HCT116 (cell line): ENCODE measurements around the gene GTF2IRD1.

Experiments
- CEBPB ChIP-seq: IDR thresholded peaks from 2 replicates; pipeline ENCODE4 v1.6.1; 2012; ENCODE audit warnings: low read depth
- EGR1 ChIP-seq: IDR thresholded peaks from 2 replicates; pipeline ENCODE4 v1.6.1; 2012; ENCODE audit warnings: low read depth
- ELF1 ChIP-seq: IDR thresholded peaks from 2 replicates; pipeline ENCODE4 v1.6.1; 2012; ENCODE audit warnings: low read depth, borderline replicate concordance
- EZH2 ChIP-seq: fragments of 200-600 bp; sonication (generic); IDR thresholded peaks from 2 replicates; pipeline ENCODE4 v1.6.1; 2017; ENCODE audit warnings: antibody characterized with exemption, mixed run types
- FOSL1 ChIP-seq: IDR thresholded peaks from 2 replicates; pipeline ENCODE4 v1.6.1; 2012; ENCODE audit warnings: low read depth
- POLR2A ChIP-seq: IDR thresholded peaks from 2 replicates; pipeline ENCODE4 v1.7.0; 2011; ENCODE audit warnings: borderline replicate concordance; ENCODE audit not compliant: insufficient read depth, insufficient read length; ENCODE audit errors: extremely low read depth
- POLR2AphosphoS5 ChIP-seq: IDR thresholded peaks from 2 replicates; pipeline ENCODE4 v1.6.1; 2011; ENCODE audit warnings: mild to moderate bottlenecking, low read depth, low read length, moderate library complexity
- RAD21 ChIP-seq: IDR thresholded peaks from 2 replicates; pipeline ENCODE4 v1.6.1; 2012; ENCODE audit warnings: low read depth, mild to moderate bottlenecking
- YY1 ChIP-seq: IDR thresholded peaks from 2 replicates; pipeline ENCODE4 v1.6.1; 2011; ENCODE audit warnings: low read length, low read depth, moderate library complexity, mild to moderate bottlenecking; ENCODE audit not compliant: insufficient replicate concordance; ENCODE audit errors: extremely low read depth
- ZNF274 ChIP-seq: fragments of 200-500 bp; sonication (Bioruptor generic); IDR thresholded peaks from 2 replicates; pipeline ENCODE4 v1.6.1; 2014; ENCODE audit warnings: mild to moderate bottlenecking, low read depth, low read length, inconsistent platforms
- TF ChIP-seq, protein P1 (sequence below), 3 experiments: fragments of 200-600 bp in 1 of 3; sonication (generic) in 1 of 3; IDR thresholded peaks in 2 of 3; conservative IDR thresholded peaks in 1 of 3; 2 replicates each; pipeline ENCODE4 v1.5.1; 2012 to 2017; ENCODE audit warnings: low read depth in 2 of 3, low read length in 2 of 3, antibody characterized with exemption in 1 of 3, borderline replicate concordance in 1 of 3, control low read depth in 1 of 3, mild to moderate bottlenecking in 1 of 3, mixed read lengths in 1 of 3, mixed run types in 1 of 3, moderate library complexity in 1 of 3; ENCODE audit not compliant: insufficient read depth in 1 of 3
- TF ChIP-seq, protein P2 (sequence below): IDR thresholded peaks from 2 replicates; pipeline ENCODE4 v1.6.1; 2012
- TF ChIP-seq, protein P3 (sequence below): IDR thresholded peaks from 2 replicates; pipeline ENCODE4 v1.6.1; 2012; ENCODE audit warnings: low read depth

DNA sequence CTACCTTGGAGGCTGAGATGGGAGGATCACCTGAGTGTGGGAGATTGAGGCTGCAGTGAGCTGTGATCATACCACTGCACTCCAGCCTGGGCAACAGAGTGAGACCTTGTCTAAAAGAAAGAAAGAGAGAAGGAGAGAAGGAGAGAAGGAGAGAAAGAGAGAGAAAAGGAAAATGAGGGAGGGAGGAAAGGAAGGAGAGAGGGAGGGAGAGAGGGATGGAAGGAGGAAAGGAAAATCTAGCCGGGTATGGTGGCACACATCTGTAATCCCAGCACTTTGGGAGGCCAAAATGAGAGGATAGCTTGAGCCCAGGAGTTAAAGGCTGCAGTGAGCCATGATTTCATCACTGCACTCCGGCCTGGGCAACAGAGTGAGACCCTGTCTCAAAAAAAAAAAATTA, 42.9 kb upstream of the GTF2IRD1 start:
- TF ChIP-seq FOSL1 (no peak), POLR2A (no peak), ZNF274 (no peak), POLR2AphosphoS5 (no peak), CEBPB (no peak), EZH2 (no peak), ELF1 (no peak), YY1 (no peak), RAD21 (no peak), EGR1 (no peak)
- TF ChIP-seq, protein P1, sequence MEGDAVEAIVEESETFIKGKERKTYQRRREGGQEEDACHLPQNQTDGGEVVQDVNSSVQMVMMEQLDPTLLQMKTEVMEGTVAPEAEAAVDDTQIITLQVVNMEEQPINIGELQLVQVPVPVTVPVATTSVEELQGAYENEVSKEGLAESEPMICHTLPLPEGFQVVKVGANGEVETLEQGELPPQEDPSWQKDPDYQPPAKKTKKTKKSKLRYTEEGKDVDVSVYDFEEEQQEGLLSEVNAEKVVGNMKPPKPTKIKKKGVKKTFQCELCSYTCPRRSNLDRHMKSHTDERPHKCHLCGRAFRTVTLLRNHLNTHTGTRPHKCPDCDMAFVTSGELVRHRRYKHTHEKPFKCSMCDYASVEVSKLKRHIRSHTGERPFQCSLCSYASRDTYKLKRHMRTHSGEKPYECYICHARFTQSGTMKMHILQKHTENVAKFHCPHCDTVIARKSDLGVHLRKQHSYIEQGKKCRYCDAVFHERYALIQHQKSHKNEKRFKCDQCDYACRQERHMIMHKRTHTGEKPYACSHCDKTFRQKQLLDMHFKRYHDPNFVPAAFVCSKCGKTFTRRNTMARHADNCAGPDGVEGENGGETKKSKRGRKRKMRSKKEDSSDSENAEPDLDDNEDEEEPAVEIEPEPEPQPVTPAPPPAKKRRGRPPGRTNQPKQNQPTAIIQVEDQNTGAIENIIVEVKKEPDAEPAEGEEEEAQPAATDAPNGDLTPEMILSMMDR (IDR thresholded peaks at IDR 0.05 in 2 of 3, conservative IDR thresholded peaks at IDR 0.05 in 1 of 3; ENCODE audit: borderline replicate concordance in 1 of 3, insufficient read depth in 1 of 3, low read depth in 2 of 3, low read length in 2 of 3): no peak
- TF ChIP-seq, protein P2, sequence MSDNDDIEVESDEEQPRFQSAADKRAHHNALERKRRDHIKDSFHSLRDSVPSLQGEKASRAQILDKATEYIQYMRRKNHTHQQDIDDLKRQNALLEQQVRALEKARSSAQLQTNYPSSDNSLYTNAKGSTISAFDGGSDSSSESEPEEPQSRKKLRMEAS: no peak
- TF ChIP-seq, protein P3, sequence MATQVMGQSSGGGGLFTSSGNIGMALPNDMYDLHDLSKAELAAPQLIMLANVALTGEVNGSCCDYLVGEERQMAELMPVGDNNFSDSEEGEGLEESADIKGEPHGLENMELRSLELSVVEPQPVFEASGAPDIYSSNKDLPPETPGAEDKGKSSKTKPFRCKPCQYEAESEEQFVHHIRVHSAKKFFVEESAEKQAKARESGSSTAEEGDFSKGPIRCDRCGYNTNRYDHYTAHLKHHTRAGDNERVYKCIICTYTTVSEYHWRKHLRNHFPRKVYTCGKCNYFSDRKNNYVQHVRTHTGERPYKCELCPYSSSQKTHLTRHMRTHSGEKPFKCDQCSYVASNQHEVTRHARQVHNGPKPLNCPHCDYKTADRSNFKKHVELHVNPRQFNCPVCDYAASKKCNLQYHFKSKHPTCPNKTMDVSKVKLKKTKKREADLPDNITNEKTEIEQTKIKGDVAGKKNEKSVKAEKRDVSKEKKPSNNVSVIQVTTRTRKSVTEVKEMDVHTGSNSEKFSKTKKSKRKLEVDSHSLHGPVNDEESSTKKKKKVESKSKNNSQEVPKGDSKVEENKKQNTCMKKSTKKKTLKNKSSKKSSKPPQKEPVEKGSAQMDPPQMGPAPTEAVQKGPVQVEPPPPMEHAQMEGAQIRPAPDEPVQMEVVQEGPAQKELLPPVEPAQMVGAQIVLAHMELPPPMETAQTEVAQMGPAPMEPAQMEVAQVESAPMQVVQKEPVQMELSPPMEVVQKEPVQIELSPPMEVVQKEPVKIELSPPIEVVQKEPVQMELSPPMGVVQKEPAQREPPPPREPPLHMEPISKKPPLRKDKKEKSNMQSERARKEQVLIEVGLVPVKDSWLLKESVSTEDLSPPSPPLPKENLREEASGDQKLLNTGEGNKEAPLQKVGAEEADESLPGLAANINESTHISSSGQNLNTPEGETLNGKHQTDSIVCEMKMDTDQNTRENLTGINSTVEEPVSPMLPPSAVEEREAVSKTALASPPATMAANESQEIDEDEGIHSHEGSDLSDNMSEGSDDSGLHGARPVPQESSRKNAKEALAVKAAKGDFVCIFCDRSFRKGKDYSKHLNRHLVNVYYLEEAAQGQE: no peak
